Stimulated activated naive CD8-positive, alpha-beta T cell treated with anti-CD3 and anti-CD28 coated beads, Interleukin-15, Interleukin-2, amounts not matched to agents 100 U/mL and 50 U/mL, for 24 hours (primary cell): Measurements from ENCODE around the gene COL1A1.

Experiments
- ATAC-seq: fragments of 150-1000 bp; cut with Tn5 transposase; one replicate; pipeline ENCODE4 v1.10.0; 2021
- DNase-seq: peaks from one replicate; pipeline ENCODE4 v3.0.0; 2021

COL1A1 gene

GRCh38 chr17:50213026-50214022, 11.9 kb upstream of the COL1A1 start:
- peak; percentile 96 for ATAC-seq
- DNase-seq, result peak; percentile 69

GRCh38 chr17:50212121-50212843, 10.9 kb upstream of the COL1A1 start:
- DNase-seq, result no peak
- no peak for ATAC-seq

- no peak for DNase-seq
- ATAC-seq, result no peak
Observed at GRCh38 chr17:50211249-50212120, 10.1 kb upstream of the COL1A1 start.

- ATAC-seq (no peak), DNase-seq (no peak)
Observed at GRCh38 chr17:50210240-50211225, 9.1 kb upstream of the COL1A1 start.

- no peak for DNase-seq
- ATAC-seq, result no peak
Observed at GRCh38 chr17:50209472-50210239, 8.2 kb upstream of the COL1A1 start.

- DNase-seq, result no peak
- no peak for ATAC-seq
Observed at GRCh38 chr17:50209133-50209471, 7.7 kb upstream of the COL1A1 start.

- no peak for DNase-seq
- no peak for ATAC-seq
Observed at GRCh38 chr17:50208611-50209061, 7.2 kb upstream of the COL1A1 start.

GRCh38 chr17:50207792-50208567, 6.5 kb upstream of the COL1A1 start:
- DNase-seq, result no peak
- ATAC-seq, result no peak

GRCh38 chr17:50207315-50207714, 5.9 kb upstream of the COL1A1 start:
- ATAC-seq (no peak), DNase-seq (no peak)

- ATAC-seq (no peak), DNase-seq (peak; percentile 56)
Observed at GRCh38 chr17:50206604-50207293, 5.3 kb upstream of the COL1A1 start.

GRCh38 chr17:50205963-50206505, 4.6 kb upstream of the COL1A1 start:
- ATAC-seq, result no peak
- DNase-seq, result no peak

GRCh38 chr17:50205111-50205962, 3.9 kb upstream of the COL1A1 start:
- DNase-seq, result no peak
- no peak for ATAC-seq

GRCh38 chr17:50204431-50204830, 3.0 kb upstream of the COL1A1 start:
- DNase-seq, result no peak
- ATAC-seq, result no peak

- DNase-seq (no peak), ATAC-seq (no peak)
Observed at GRCh38 chr17:50203604-50204345, 2.3 kb upstream of the COL1A1 start.

- DNase-seq, result no peak
- no peak for ATAC-seq
Observed at GRCh38 chr17:50203086-50203485, 1.7 kb upstream of the COL1A1 start.

- DNase-seq (peak; percentile 85), ATAC-seq (peak; percentile 75)
Observed at GRCh38 chr17:50200457-50201275, 765 bp downstream of the COL1A1 start.
